Neural cell (in vitro differentiated cells): ENCODE measurements around the gene RGS9.

Source experiments
- CTCF ChIP-seq: fragments of 450-650 bp; IDR thresholded peaks from 2 replicates; pipeline ENCODE4 v1.5.1; 2014; ENCODE audit warnings: antibody characterized with exemption, mild to moderate bottlenecking, moderate library complexity; ENCODE audit not compliant: poor library complexity, severe bottlenecking
- EP300 ChIP-seq: fragments of 450-650 bp; conservative IDR thresholded peaks from 2 replicates; pipeline ENCODE4 v1.6.1; 2014; ENCODE audit warnings: antibody characterized with exemption, mild to moderate bottlenecking, moderate library complexity; ENCODE audit not compliant: poor library complexity, severe bottlenecking
- EZH2 ChIP-seq: fragments of 200-600, 300-800 bp; shearing (Covaris generic), sonication (generic); IDR thresholded peaks from 2 replicates; pipeline ENCODE4 v1.6.1; 2014; ENCODE audit warnings: antibody characterized with exemption, low read length, borderline replicate concordance, mild to moderate bottlenecking; ENCODE audit not compliant: insufficient read depth, poor library complexity, severe bottlenecking
- POLR2AphosphoS5 ChIP-seq: IDR thresholded peaks from 2 replicates; pipeline ENCODE4 v1.6.1; 2012
- RAD21 ChIP-seq: fragments of 450-650 bp; conservative IDR thresholded peaks from 2 replicates; pipeline ENCODE4 v1.6.1; 2014; ENCODE audit warnings: antibody characterized with exemption, mild to moderate bottlenecking, moderate library complexity
- SMC3 ChIP-seq: fragments of 450-650 bp; conservative IDR thresholded peaks from 2 replicates; pipeline ENCODE4 v1.6.1; 2014; ENCODE audit warnings: antibody characterized with exemption, mild to moderate bottlenecking, moderate library complexity; ENCODE audit not compliant: poor library complexity
- TAF1 ChIP-seq: IDR thresholded peaks from 2 replicates; pipeline ENCODE4 v1.6.1; 2012; ENCODE audit warnings: low read depth
- TF ChIP-seq, protein P1 (sequence below): IDR thresholded peaks from 2 replicates; pipeline ENCODE4 v1.6.1; 2012; ENCODE audit warnings: borderline replicate concordance

- TF ChIP-seq, protein P1, sequence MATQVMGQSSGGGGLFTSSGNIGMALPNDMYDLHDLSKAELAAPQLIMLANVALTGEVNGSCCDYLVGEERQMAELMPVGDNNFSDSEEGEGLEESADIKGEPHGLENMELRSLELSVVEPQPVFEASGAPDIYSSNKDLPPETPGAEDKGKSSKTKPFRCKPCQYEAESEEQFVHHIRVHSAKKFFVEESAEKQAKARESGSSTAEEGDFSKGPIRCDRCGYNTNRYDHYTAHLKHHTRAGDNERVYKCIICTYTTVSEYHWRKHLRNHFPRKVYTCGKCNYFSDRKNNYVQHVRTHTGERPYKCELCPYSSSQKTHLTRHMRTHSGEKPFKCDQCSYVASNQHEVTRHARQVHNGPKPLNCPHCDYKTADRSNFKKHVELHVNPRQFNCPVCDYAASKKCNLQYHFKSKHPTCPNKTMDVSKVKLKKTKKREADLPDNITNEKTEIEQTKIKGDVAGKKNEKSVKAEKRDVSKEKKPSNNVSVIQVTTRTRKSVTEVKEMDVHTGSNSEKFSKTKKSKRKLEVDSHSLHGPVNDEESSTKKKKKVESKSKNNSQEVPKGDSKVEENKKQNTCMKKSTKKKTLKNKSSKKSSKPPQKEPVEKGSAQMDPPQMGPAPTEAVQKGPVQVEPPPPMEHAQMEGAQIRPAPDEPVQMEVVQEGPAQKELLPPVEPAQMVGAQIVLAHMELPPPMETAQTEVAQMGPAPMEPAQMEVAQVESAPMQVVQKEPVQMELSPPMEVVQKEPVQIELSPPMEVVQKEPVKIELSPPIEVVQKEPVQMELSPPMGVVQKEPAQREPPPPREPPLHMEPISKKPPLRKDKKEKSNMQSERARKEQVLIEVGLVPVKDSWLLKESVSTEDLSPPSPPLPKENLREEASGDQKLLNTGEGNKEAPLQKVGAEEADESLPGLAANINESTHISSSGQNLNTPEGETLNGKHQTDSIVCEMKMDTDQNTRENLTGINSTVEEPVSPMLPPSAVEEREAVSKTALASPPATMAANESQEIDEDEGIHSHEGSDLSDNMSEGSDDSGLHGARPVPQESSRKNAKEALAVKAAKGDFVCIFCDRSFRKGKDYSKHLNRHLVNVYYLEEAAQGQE, result no peak
- TF ChIP-seq CTCF (no peak), EZH2 (no peak), EP300 (no peak), RAD21 (no peak), SMC3 (no peak), POLR2AphosphoS5 (no peak), TAF1 (no peak)
Measured at GRCh38 chr17:65095465-65095864, 41.7 kb upstream of the RGS9 start.
